Dermis blood vessel endothelial cell (primary cell): Measurements from ENCODE around the gene CLCN3. TPM values are rescaled to one million over a fixed set of nuclear protein-coding genes. Genes with fewer than 3 reads are reported as not detected.
A peak's percentile ranks its signal among the peaks of the same experiment; 100 is the strongest.
"Not testable (repeated sequence)": the region's sequence is repeated elsewhere in the genome, so short reads cannot be mapped to it uniquely, and the experiment has no call there.

ENCODE experiments used
- DNase-seq: peaks from one replicate; pipeline ENCODE4 v3.0.0; 2010
- total RNA-seq: library from RNA; depleted of rRNA; stranded (reverse); fragments of >200 nt; gene quantifications from 2 replicates; pipeline ENCODE4 v1.2.3, GENCODE V29; 2014

CLCN3 gene
- total RNA-seq, 1 donor from 2014 or later, result 91.6 TPM

DNA sequence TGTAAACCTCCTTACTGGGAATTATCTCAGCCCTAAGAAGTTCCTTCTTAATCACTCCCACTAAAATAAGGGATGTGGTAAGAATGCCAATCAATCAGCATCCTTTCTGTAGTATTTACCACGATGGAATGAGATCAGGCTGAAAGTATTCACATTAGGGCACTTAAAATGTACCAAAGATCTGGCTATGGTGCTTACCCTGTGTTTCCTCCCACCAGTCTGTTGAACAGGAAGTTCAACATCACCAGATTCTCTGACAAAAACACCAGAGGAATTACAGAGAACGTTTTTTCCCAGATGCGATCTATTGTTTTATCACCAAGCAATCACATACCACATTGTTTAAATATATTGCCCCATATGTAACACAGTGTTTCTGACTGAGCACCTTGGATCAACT lies 2.1 kb upstream of the CLCN3 start:
- peak; percentile 81 for DNase-seq

DNA sequence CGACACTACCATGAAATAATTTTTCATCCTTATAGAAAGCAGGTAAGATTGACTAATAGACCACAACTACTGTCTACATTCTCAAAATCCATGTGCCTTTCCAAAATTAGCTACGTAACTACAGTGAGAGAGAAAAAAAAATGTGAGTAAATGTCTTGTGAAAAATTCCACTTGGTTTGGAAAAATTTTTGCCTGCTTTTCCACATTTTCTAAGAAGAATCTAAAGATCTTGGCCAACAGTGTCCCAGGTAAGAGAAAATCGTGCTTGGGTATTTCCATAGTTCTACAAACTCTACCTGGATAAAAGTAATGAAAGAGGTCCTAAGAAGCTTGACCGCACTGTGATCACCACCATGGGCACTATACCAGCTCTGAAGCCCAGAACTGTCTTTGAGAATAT lies 1.4 kb upstream of the CLCN3 start:
- no peak for DNase-seq

DNA sequence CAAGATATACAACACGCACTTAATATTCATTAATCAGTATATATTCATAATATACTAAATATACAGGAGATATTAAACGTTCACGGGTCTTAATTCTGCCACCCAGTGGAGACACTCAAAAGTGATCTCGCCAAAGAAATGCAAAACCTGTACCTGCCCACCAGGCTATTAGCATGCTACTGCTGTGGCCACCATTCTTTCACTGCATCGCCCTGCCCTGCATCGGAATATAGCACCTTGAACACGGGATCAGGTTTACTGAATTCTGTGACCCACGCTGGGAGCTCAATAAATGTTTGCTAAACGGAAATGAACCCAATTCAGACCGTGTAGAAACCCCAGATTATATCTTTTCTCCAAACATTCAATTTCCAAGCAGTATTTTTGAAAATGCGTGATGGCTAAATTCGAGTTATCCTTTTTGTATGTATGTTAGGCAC lies 840 bp upstream of the CLCN3 start:
- DNase-seq, result peak; percentile 81

DNA sequence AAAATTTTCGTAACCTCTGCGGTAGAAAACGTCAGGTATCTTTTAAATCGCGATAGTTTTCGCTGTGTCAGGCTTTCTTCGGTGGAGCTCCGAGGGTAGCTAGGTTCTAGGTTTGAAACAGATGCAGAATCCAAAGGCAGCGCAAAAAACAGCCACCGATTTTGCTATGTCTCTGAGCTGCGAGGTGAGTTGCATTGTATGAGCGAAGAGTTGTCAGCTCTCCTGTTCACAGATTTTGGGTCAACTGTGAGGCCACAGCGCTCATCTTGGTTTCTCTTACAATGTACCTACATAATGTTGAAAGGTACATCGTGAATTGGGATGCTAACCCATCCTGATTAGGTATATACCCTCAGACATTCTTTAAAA lies 486 bp downstream of the CLCN3 start:
- DNase-seq, result peak; percentile 59

DNA sequence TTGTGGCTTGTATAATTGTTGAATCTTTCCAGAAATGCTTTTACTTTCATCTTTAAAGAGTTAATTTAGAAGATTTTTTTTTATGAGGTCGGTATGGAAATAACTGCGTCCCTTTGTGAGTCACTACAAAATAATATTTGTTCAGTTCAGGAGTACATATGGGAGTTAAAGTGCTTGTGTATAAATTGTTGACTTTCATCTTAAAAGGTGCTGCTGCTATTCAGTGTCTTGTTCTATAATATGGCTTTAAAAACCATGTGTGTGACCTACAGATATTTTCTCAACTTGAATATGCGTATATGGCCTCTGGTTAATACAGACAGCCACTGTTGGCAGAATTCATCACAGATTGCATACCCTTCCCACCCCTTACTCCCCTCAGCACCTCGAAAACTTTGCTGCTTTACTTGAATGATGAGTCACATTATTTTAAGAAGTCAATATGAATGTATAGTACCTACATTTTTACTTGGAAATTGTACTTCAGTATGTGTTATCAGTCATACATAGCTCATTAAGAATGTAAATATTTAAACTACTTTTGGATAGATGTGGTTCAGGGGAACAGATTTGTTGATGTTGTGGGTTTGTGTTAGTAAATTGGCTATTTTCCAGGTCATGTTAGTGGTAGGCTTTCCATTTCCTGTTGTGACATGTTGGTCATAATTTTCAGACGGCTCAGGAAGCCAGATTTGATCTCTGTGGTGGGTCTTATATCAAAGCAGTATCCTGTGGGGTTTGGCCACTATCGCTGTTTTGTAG lies 1.5 kb downstream of the CLCN3 start:
- DNase-seq, result peak; percentile 71

DNA sequence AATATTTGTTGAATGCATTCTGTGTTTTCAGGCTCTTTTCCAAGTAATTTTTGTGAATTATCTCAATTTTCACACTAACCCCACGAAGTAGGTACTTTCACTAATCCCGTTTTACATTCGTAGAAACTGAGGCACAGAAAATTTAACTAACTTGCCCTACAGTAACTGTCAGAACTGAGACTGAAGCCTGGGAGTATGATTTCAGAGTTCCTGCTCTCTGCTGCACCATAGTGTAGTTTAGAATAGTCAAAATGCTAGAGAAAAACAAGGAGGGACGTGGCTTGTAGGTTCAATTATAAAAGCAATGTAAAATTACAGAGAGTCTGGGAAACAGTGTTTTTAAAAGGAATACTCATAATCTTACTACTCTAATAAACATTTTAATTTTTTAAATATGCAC lies 2.2 kb downstream of the CLCN3 start:
- peak; percentile 30 for DNase-seq

DNA sequence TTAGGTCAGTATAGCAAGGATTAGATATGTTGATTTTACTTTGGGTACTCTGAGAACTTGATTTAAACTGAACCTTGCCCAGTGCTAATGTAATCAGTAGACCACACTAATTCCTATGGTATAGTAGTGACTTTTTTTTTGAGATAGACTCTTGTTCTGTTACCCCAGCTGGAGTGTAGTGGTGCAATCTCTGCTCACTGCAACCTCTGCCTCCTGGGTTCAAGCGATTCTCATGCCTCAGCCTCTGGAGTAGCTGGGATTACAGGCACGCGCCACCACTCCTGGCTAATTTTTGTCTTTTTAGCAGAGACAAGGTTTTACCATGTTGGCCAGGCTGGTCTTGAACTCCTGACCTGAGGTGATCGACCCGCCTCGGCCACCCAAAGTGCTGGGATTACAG lies 3.6 kb downstream of the CLCN3 start:
- not testable (repeated sequence) for DNase-seq

DNA sequence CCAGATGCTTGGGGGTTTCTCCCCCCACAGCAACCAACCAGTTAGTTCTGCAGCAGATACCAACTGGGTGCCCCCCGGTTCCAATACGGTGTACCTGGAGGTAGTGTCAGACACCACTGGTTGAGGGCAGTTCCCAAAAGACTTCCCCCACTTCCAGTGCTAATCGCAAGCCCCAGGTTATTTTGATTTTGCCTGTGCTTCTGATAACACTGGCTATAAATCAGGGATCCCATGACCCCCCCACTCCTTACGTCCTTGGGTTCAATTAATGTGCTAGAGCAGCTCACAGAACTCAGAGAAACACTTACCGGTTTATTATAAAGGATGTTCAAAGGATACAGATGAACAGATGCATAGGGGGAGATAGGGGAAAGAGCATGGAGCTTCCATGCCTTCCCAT lies 5.5 kb downstream of the CLCN3 start:
- DNase-seq, result no peak

DNA sequence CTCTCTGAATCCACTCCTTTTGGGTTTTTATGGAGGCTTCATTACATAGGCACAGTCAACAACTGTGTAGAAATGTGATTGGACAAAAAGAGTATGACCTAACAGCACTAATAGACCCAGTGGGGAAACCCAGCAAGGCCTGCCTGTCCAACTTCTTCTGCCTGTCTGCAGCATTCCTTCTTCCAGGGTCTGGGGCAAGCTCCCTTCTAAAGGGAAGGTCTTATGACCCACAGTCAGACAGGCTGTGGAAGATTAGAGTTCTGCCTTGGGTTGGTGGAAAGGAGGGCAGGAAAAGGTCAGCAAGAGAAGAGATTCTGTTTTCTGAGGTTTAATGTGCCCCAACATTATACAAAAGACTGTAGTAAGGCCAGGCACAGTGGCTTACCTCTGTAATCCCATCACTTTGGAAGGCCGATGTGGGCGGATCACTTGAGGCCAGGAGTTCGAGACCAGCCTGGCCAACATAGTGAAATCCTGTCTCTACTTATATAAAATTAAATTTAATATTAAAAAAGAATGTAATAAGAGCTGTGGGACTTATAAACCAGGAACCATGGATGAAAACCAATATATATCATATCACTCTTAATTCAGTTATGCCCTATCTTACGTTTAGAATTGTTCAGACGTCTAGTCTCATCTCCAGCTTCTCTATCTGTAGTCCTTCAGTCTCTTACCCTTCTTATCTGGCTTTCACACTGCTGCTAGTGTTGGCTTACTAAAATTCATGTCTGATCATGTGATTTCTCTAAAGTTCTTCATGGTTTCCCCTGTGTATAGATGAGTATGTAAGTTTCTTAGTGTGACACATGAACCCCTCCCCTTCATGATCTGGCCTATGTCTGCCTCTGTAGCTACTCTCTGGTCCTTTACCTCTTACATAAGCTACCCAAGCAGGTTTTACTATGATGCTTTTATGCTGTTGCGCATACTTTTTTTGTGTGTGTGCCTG lies 6.2 kb downstream of the CLCN3 start:
- no peak for DNase-seq

DNA sequence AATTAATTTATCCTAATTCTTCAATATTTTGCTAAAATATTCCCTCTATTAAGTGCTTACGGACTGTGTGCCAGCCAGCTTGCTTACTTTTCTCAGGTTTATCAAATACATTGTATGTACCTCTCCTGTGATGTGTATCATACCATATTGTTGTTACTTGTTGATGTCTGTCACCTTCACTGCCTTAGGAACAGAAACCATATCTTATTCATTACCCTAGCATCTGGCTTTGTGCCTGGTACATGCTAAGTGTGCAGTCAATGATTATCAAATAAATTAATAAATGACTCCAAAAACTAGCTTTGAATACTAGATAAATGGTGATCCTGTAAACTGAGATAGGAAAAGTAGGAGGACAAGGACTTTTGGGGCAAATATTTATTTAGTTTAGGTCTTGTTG lies 6.9 kb downstream of the CLCN3 start:
- no peak for DNase-seq

DNA sequence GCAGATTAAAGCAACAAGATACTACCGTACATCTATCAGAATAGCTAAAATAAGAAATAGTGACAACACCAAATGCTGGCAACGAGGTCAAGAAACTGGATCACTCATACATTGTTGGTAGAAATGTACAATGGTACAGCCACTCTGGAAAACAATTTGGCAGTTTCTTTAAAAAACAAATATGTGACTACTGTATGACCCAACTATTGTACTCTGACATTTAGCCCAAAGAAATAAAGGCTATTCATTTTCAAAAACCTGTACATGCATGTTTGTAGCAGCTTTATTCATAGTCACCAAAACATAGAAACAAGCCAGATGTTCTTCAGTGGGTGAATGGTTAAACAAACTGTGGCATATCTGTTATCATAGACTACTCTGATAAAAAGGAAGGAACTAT lies 8.2 kb downstream of the CLCN3 start:
- DNase-seq, result no peak

DNA sequence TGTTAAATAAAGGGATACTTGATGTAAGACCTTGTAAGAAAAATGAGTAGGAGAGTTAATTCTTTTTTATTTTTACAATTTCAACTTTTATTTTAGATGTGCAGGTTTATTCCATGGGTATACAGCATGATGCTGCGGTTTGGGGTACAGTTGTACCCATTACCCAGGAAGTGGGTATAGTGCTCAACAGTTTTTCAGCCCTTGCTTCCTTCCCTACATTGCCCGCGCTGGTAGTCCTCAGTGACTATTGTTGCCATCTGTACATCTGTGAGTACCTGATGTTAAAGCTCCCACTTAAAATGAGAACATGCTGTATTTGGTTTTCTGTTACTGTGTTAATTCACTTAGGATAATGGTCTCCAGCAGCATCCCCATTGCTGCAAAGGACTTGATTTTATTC lies 9.7 kb downstream of the CLCN3 start:
- DNase-seq, result no peak

DNA sequence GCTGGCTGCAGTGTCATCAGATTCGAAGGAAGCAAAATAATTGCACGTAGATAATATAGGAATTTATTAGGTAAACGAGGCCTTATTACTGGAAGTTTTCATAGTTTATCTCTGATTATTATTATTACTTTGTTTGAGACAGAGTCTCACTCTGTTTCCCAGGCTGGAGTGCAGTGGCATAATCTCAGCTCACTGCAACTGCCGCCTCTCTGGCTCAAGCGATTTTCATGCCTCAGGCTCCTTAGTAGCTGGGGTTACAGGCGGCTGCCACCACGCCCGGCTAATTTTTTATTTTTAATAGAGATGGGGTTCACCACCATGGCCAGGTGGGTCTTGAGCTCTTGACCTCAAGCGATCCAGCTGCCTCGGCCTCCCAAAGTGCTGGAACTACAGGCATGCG lies 12.5 kb downstream of the CLCN3 start:
- DNase-seq, result no peak

DNA sequence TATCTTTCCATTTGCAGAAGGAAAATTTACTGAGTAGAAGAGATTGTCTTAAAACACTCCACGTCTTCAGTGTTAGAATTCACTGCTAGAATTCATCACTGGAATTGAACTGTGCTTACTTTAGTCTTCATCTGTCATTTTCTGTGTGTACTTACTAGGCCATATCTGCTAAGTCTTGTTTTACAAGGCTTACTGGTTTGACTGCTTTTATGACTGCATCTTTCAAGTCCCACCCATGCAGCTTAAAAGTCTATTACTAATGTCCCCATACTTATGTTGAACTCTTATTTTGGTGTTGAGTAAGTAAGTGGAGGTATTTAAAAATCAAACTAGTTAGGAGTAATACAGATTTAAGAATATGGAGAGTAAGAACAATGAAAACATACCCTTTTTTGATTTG lies 14.6 kb downstream of the CLCN3 start:
- DNase-seq, result no peak

DNA sequence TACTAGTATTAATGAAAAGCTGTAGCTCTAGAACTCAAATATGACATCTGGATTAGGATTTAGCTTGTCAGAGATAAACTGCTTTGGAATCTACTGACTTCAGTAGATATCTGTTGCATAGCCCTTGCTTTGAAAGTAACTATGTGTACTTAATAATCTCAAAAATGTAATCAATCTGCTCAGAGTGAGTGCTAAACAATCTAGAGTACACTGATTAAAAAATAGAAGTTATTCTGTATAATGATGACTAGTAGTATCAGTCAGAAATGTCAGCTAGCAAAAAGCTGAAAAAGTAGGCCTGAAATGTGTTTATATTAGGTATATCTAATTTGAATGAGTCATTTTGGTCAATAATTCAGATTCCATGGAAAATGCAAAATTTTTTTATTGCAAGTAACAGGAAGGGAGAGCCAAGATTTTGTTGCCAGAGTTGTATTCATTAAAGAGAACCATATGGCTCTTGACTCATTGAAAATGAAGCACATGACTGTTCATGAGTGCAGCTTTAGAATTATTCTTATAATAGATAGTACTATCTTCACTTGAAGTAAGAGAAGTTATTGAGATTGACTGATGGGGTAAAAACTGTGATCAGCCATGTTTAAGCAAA lies 20.0 kb downstream of the CLCN3 start:
- peak; percentile 13 for DNase-seq

DNA sequence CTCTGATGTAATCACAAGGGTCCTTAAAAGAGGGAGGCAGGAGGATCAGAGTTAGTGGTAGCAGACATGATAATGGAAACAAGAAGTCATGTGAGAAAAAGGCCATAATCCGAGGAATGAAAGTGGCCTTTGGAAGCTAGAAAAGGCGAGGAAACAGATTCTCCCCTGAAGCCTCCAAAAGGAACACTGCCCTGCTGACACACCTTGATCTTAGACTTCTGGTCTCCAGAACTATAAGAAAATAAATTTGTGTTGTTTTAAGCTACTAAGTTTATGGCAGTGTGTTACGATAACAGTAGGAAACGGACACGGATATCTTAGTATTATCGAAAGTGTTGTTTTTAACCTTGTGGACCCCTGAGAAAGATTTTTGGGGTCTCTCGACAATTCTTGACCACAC lies 24.4 kb downstream of the CLCN3 start:
- DNase-seq, result no peak

DNA sequence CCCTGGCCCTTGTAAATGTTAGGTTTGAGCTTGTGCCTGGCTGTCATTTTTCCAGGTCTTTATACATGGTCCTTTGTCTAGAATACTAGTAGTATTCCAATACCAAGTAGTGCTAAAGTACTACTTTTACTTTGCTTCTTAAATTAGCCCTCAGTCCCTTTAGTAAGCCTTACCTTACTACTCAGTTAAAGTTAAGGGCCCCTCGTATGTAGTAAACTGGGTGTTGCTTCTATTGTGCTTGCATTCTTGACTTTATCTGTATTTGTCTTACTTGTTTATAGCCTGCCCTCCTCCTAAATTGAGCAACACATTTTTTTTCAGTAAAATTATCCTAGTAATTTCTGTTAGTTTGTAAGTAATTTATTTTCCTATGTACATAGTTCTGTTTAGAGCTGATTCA lies 25.2 kb downstream of the CLCN3 start:
- no peak for DNase-seq

DNA sequence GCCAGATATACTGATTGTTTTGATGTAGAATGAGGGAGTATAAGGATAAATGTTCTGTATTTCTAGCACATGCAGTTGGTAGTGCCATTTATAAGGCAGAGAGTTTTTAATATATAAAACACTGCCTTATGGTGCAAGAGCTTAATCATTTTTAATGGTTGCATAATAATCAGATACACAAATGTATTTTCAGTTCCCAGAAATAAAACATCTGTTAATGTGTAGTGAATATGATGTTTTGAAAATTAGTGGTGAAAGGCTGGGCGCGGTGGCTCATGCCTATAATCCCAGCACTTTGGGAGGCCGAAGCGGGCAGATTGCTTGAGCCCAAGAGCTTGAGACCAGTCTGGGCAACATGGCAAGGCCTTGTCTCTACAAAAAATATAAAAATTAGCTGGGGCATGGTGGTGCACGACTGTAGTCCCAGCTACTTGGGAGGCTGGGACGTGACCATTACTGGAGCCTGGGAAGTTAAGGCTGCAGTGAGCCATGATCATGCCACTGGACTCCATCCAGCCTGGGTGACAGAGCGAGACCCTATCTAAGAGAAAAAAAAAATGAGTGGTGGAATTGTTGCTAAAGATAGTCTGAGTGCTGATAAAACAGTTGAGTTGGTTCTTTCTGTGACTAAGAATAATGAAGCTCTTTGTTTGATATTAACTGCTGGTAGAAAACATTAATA lies 29.3 kb downstream of the CLCN3 start:
- no peak for DNase-seq

DNA sequence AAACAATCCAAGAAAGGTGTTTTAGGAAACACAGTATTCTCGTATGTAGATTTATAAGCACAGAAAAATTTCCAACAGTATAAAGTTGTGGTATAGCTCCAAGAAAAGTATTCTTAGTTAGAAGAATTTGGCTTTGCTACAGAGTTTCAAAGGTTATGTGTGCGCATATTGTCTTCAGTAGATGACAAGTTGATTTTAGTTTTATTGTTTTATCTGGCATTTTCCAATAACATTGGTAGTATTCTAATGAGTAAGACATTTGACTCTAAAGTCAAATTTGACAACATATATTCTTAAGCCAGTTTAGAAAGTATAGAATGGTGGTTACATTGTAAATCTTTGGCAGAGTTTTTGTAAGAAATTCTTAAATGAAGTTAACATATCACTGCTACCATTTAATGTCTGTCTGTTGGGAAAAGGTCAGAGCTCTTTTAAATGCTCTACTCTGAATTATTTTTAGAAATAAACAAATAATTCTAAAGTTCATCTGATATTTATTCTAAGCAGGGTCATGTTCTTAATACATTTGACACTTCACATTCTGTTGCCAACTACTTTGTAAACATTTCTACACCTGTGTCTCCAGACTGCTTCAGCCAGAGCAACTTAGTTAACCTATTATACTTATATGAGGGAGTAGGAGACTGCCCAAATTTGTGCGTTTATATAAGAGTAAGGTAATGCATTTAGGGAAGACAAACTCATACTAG lies 30.0 kb downstream of the CLCN3 start:
- no peak for DNase-seq

DNA sequence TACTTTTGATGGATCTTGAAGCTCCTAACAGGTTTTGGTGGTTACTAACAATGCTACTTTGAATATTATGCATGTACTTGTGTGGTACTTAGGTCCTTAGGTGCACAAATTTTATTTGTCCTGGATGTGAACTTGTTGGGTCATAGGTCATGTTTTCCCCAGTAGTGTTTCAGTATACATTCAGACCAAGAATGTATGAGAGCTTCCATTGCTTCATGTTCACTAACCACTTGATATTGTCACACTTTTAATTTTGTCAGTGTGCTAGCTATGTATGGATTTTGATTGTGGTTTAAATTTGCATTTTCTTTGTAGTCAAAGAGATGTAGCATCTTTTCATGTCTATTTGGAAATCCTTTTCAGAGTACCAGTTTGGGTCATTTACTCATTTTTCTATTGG lies 32.2 kb downstream of the CLCN3 start:
- DNase-seq, result no peak

DNA sequence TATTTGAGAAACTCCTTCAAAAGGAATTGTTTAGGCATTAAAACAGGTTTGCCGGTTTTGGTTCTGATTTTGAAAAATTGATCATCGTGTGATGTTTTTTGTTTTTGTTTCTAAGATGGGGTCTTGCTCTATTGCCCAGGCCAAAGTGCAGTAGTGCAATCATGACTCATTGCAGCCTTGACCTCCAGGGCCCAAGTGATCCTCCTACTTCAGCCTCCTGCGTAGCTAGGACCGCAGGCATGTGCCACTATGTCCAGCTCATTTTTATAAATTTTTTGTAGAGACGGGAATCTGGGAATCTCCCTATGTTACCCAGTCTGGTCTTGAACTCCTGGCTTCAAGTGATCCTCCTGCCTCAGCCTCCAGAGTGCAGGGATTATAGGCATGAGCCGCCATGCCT lies 35.0 kb downstream of the CLCN3 start:
- DNase-seq, result no peak

DNA sequence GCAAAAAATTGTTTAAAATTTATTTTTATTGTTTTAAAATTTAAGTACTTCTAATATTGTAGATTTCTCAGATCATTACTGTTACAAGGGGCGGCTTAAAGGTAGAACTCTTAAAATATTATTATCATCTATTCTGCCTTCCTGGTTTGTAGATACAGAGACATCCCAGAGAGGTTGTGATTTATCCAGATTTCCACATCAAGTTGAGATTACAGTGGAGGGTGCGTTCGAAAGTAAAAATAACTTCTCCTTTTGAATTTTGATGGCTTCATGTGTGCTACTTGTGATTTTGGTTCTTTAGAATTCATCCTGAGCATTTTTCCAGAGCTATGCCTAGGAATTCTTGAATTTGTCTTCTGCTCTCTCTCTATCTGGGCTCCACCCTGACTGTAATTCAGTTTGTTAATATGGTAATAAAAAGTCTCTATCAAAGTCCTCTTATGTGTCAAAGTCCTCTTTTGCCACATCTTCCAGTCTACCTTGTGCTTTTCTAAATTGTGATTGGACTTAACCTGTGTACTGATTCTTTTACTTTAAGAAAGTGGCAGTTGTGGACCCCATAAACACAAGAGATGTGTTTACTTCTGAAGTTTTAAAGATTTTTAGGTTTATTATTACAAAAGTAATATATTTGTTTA lies 37.2 kb downstream of the CLCN3 start:
- DNase-seq, result no peak
